D721Med (cell line): ENCODE data around the gene PRKAR1B.
A peak's percentile ranks its signal among the peaks of the same experiment; 100 is the strongest.

ENCODE experiments used
- DNase-seq: peaks from one replicate; pipeline ENCODE4 v3.0.0; 2011; ENCODE audit warnings: low spot score; ENCODE audit not compliant: insufficient read length
- FAIRE-seq: peaks from 2 replicates; lab custom pipeline; 2011; peaks lifted over from hg19 to GRCh38; lab: Jason Lieb, UNC
- TF ChIP-seq, protein P1 (sequence below): IDR thresholded peaks from 2 replicates; pipeline ENCODE4 v1.5.1; 2012; ENCODE audit warnings: mild to moderate bottlenecking, control low read depth; ENCODE audit not compliant: insufficient read depth; ENCODE audit errors: missing control alignments

Gene PRKAR1B

DNA sequence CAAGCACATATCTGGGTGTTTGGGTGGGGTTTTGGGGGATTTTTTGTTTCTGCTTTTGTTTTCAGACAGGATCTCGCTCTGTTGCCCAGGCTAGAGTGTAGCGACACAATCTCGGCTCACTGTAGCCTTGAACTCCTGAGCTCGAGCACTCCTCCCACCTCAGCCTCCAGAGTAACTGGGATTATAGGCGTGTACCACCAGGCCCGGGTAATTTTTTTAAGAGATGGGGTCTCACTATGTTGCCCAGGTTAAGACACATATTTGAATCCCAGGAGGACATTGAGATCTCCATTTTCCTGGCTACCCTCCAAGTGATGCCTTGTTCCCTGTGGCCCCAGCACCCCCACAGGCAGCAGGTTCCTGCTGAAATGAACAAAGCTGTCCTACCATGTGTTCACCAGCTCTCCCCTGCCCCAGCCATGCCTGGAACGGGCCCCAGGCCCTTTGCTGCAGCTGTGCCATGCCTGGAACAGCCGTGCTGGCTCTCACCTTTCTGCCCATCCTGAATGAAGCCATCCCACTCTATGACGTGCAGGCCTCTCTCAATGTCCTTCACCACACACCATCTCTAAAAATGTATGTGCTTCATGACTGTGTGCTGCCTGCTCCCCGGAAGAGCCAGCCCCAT lies 55.6 kb downstream of the PRKAR1B start:
- TF ChIP-seq, protein P1, sequence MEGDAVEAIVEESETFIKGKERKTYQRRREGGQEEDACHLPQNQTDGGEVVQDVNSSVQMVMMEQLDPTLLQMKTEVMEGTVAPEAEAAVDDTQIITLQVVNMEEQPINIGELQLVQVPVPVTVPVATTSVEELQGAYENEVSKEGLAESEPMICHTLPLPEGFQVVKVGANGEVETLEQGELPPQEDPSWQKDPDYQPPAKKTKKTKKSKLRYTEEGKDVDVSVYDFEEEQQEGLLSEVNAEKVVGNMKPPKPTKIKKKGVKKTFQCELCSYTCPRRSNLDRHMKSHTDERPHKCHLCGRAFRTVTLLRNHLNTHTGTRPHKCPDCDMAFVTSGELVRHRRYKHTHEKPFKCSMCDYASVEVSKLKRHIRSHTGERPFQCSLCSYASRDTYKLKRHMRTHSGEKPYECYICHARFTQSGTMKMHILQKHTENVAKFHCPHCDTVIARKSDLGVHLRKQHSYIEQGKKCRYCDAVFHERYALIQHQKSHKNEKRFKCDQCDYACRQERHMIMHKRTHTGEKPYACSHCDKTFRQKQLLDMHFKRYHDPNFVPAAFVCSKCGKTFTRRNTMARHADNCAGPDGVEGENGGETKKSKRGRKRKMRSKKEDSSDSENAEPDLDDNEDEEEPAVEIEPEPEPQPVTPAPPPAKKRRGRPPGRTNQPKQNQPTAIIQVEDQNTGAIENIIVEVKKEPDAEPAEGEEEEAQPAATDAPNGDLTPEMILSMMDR, result no peak
- FAIRE-seq, result no peak

DNA sequence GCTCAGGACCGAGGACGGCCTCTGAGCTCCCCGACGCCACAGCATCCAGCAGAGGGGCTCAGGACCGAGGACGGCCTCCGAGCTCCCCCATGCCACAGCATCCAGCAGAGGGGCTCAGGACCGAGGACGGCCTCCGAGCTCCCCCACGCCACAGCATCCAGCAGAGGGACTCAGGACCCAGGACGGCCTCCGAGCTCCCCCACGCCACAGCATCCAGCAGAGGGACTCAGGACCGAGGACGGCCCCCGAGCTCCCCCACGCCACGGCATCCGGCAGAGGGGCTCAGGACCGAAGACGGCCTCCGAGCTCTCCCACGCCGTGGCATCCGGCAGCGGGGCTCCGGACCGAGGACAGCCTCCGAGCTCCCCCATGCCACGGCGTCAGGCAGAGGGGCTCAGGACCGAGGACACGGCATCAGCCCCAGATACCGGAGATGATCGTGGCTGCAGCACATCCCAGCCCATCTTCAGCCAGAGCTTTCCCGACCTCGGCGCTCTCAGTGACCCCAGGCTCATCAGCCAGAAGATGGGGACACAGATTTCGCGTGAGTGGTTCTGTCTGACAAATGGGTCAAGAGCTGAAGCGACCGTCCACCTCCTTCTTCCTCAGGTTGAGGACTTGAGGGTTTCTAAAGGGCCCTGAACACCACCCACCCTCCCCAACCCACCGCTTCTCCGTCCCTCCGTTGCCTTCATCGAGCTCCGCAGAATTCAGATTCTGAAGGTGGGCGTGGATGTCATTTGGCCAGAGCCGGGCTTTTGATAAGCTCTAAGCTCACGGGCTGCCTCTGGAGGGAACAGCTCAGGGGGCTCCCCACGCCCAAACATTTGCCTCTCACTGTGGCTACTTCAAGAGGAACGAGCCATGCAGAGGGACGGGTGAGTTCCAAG lies 56.3 kb downstream of the PRKAR1B start:
- DNase-seq, result no peak

More for the DNA sequence above, 55.6 kb downstream of the PRKAR1B start:
- no peak for DNase-seq

DNA sequence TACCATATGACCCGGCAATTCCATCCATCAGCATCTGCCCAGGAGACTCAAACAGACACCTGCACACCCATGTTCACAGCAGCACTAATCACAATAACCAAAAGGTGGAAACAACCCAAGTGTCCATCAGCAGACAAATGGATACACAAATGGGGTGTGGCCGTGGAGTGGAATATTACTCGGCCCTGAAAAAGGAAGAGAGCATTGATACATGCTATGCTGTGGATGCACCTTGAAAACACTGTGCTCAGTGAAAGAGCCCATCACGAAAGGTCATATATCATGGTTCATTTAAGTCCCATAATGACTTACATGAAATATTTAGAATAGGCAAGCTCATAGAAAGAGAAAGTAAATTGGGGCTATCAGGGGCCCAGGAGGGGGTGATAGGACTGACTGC lies 58.1 kb downstream of the PRKAR1B start:
- TF ChIP-seq, protein P1, result no peak
- no peak for FAIRE-seq
- no peak for DNase-seq

More for the DNA sequence above, 56.3 kb downstream of the PRKAR1B start:
- FAIRE-seq, result no peak
- TF ChIP-seq, protein P1, result no peak

DNA sequence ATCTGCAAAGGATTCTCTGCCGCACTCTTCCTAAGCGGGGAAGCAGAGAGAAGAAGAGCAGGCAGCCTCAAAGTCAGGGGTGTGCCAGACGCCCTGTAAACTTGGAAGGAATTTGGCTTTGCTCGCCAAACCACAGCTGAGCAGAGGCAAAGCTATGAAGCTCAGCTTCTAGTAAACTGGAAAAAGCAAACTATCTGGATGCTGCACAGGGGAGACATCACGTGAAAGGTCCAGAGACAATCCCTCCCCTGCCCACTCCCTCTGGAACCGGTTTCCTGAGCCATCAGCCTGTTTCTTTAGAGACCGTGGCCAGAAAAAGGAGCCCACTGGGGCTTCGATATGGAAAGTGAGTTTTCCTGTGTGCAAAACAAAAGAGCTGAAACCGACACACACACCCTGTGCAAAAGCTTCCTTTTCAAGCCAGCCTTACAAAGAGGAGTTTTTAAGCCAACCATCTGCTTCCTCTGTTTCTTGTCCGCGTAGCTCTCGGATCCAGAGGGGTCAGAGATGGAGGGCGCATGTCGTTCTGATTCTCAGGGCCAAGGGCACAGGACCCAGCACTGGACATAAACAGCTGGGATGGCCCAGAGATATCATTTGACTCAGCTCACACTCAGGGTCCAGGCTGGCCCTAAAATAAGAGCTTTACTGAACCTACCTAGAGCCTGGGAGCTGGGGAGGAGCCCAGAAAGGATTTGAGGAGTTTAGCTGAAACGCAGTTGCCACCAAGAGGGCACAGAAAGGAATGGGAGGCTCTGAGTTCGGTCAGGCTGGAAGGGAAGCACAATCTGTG lies 58.7 kb downstream of the PRKAR1B start:
- TF ChIP-seq, protein P1, result no peak
- FAIRE-seq (no peak), DNase-seq (no peak)

DNA sequence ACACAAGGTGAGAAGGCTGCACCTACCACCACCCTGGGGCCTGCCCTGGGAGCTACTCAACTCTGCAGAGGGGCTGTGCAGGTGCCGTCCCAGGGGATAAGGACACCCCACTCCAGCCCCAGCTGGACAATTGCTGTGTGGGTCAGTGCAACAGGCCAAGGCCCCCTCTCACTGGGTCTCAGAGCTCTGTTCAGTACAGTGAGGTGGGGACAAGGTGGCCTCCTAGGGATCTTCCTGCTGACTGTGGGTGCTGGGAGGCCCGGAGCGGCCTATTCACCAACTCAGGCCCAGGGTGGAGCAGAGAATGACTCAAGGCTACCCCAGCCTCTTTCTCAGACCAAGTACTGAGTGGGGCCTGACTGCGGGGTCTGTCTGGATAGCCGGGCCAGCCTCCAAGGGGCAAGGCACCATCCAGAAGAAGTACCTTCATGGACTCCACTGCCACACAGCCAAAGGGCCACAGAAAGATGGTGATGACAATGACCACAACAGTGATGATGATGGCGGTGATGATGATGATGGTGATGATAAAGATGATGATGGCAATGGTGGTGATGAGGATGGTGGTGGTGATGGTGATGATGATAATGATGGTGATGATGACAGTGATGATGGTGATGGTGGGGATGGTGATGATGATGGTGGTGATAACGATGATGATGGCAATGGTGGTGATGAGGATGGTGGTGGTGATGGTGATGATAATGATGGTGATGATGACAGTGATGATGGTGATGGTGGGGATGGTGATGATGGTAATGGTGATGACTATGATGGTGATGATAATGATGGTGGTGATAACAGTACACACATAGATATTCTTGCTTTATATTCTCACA lies 60.4 kb downstream of the PRKAR1B start:
- FAIRE-seq, result peak; percentile 53

More for the DNA sequence above, 60.4 kb downstream of the PRKAR1B start:
- TF ChIP-seq, protein P1, result no peak
- DNase-seq, result no peak
